ENCODE data around the gene IGDCC3.

IGDCC3 gene

GRCh38 chr15:65396283-65396964 is 18.6 kb upstream of the IGDCC3 start:
- H3K4me3 ChIP-seq (ENCODE audit: low read depth, low read length) = no peak overlapping the region
- no peaks in the 10 kb centered on the region for H3K36me3 ChIP-seq (ENCODE audit: insufficient read depth, low read length)
- no peak overlapping the region for H3K27ac ChIP-seq (ENCODE audit: low read depth, low read length)
- H3K79me2 ChIP-seq (ENCODE audit: control insufficient read depth, insufficient read depth, low read length, unreplicated experiment) = no peaks in the 10 kb centered on the region
- no peak overlapping the region for H2AFZ ChIP-seq (ENCODE audit: low read length, unreplicated experiment)
- H3K27me3 ChIP-seq (ENCODE audit: insufficient read depth, low read length) = peaks cover 5% of the 10 kb centered on the region
- H3K4me1 ChIP-seq (ENCODE audit: control insufficient read depth, insufficient read depth, low read length, unreplicated experiment) = no peaks in the 10 kb centered on the region

DNA sequence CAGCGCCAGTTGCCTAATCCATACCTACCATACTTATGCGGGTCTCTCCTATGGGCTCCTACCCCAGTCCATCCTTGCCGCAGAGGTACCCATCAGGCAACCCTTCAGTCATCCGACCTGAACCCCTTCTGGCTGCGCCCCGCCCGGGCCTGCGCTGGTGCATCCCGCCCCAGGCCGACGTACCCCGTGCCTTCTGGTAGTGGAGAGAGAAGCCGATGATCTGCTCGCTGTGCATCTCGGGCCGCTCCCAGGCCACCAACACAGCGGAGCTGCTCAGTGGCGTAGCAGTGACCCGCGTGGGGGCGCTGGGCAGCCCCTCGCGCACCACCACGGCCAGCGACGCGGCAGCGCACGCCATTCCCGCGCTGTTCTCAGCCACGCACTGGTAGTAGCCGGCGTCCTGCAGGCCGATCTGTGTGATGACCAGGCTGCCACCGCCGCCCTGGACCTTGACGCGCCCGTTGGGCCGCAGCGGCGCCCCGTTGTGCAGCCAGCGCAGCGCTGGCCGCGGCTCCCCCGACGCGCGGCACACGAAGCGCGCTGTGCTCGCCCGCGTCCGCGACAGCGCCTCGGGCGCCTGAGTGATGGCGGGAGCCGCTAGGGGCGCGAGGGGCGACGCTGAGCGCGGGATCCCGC is 17.9 kb upstream of the IGDCC3 start:
- H3K27ac ChIP-seq (ENCODE audit: low read depth, low read length) = no peak overlapping the region
- peaks cover 8% of the 10 kb centered on the region for H3K27me3 ChIP-seq (ENCODE audit: insufficient read depth, low read length)
- no peak overlapping the region for H3K4me3 ChIP-seq (ENCODE audit: low read depth, low read length)
- H2AFZ ChIP-seq (ENCODE audit: low read length, unreplicated experiment) = no peak overlapping the region
- no peaks in the 10 kb centered on the region for H3K4me1 ChIP-seq (ENCODE audit: control insufficient read depth, insufficient read depth, low read length, unreplicated experiment)
- H3K36me3 ChIP-seq (ENCODE audit: insufficient read depth, low read length) = no peaks in the 10 kb centered on the region
- no peaks in the 10 kb centered on the region for H3K79me2 ChIP-seq (ENCODE audit: control insufficient read depth, insufficient read depth, low read length, unreplicated experiment)

GRCh38 chr15:65394936-65395335 is 17.1 kb upstream of the IGDCC3 start:
- Histone ChIP-seq H3K4me3 (ENCODE audit: low read depth, low read length) (no peak overlapping the region), H3K79me2 (ENCODE audit: control insufficient read depth, insufficient read depth, low read length, unreplicated experiment) (no peaks in the 10 kb centered on the region), H3K27me3 (ENCODE audit: insufficient read depth, low read length) (peaks cover 13% of the 10 kb centered on the region), H3K4me1 (ENCODE audit: control insufficient read depth, insufficient read depth, low read length, unreplicated experiment) (no peaks in the 10 kb centered on the region), H3K36me3 (ENCODE audit: insufficient read depth, low read length) (no peaks in the 10 kb centered on the region), H3K27ac (ENCODE audit: low read depth, low read length) (no peak overlapping the region), H2AFZ (ENCODE audit: low read length, unreplicated experiment) (no peak overlapping the region)

GRCh38 chr15:65394280-65394789 is 16.5 kb upstream of the IGDCC3 start:
- H3K36me3 ChIP-seq (ENCODE audit: insufficient read depth, low read length) = no peaks in the 10 kb centered on the region
- no peak overlapping the region for H3K27ac ChIP-seq (ENCODE audit: low read depth, low read length)
- no peaks in the 10 kb centered on the region for H3K79me2 ChIP-seq (ENCODE audit: control insufficient read depth, insufficient read depth, low read length, unreplicated experiment)
- no peak overlapping the region for H2AFZ ChIP-seq (ENCODE audit: low read length, unreplicated experiment)
- H3K27me3 ChIP-seq (ENCODE audit: insufficient read depth, low read length) = peaks cover 16% of the 10 kb centered on the region
- no peak overlapping the region for H3K4me3 ChIP-seq (ENCODE audit: low read depth, low read length)
- no peaks in the 10 kb centered on the region for H3K4me1 ChIP-seq (ENCODE audit: control insufficient read depth, insufficient read depth, low read length, unreplicated experiment)

DNA sequence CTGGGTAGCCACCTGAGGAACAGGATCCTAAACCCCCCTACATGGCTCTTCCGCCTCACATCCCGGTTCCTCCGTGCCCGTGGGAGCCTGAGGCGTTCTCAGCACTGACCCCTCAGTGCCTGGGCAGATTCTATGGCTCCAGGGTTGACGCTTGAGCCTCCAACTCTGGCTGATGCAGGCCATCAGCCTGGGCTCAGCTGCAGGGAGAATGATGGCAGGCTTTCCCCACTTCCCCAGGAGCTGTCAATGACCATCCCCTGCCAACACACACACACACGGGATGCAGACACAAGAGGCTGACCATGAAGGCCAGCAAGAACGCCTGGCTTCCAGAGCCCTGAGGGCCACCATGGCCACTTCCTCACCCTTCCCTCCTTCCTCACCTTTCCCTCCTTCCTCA is 15.8 kb upstream of the IGDCC3 start:
- no peaks in the 10 kb centered on the region for H3K79me2 ChIP-seq (ENCODE audit: control insufficient read depth, insufficient read depth, low read length, unreplicated experiment)
- H3K36me3 ChIP-seq (ENCODE audit: insufficient read depth, low read length) = no peaks in the 10 kb centered on the region
- no peak overlapping the region for H3K27ac ChIP-seq (ENCODE audit: low read depth, low read length)
- peaks cover 16% of the 10 kb centered on the region for H3K27me3 ChIP-seq (ENCODE audit: insufficient read depth, low read length)
- no peak overlapping the region for H3K4me3 ChIP-seq (ENCODE audit: low read depth, low read length)
- H3K4me1 ChIP-seq (ENCODE audit: control insufficient read depth, insufficient read depth, low read length, unreplicated experiment) = no peaks in the 10 kb centered on the region
- no peak overlapping the region for H2AFZ ChIP-seq (ENCODE audit: low read length, unreplicated experiment)

DNA sequence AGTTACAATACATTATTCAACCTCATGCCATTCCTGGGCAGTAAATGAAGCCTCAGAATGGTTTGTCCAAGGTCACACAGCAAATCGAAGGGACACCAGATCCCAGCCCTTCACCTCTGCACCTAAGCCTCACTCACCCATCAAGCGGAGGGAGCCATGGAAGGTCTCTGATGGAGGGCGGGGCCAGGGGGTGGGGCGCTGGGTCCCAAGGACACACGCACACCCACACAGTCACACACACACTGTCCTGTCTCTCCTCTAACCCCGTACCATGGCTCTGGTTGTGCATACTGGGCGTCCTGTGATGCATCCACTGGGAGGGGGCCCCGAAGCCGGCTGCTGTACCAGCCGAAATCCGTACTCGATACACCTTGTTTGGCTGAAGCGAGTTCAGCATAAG is 15.3 kb upstream of the IGDCC3 start:
- no peak overlapping the region for H2AFZ ChIP-seq (ENCODE audit: low read length, unreplicated experiment)
- no peak overlapping the region for H3K27ac ChIP-seq (ENCODE audit: low read depth, low read length)
- no peaks in the 10 kb centered on the region for H3K79me2 ChIP-seq (ENCODE audit: control insufficient read depth, insufficient read depth, low read length, unreplicated experiment)
- H3K4me3 ChIP-seq (ENCODE audit: low read depth, low read length) = no peak overlapping the region
- H3K4me1 ChIP-seq (ENCODE audit: control insufficient read depth, insufficient read depth, low read length, unreplicated experiment) = no peaks in the 10 kb centered on the region
- H3K27me3 ChIP-seq (ENCODE audit: insufficient read depth, low read length) = peaks cover 16% of the 10 kb centered on the region
- no peaks in the 10 kb centered on the region for H3K36me3 ChIP-seq (ENCODE audit: insufficient read depth, low read length)

GRCh38 chr15:65392368-65392767 is 14.6 kb upstream of the IGDCC3 start:
- no peak overlapping the region for H2AFZ ChIP-seq (ENCODE audit: low read length, unreplicated experiment)
- no peaks in the 10 kb centered on the region for H3K4me1 ChIP-seq (ENCODE audit: control insufficient read depth, insufficient read depth, low read length, unreplicated experiment)
- no peak overlapping the region for H3K4me3 ChIP-seq (ENCODE audit: low read depth, low read length)
- peaks cover 16% of the 10 kb centered on the region for H3K27me3 ChIP-seq (ENCODE audit: insufficient read depth, low read length)
- H3K79me2 ChIP-seq (ENCODE audit: control insufficient read depth, insufficient read depth, low read length, unreplicated experiment) = no peaks in the 10 kb centered on the region
- no peak overlapping the region for H3K27ac ChIP-seq (ENCODE audit: low read depth, low read length)
- H3K36me3 ChIP-seq (ENCODE audit: insufficient read depth, low read length) = no peaks in the 10 kb centered on the region

- Histone ChIP-seq H3K79me2 (ENCODE audit: control insufficient read depth, insufficient read depth, low read length, unreplicated experiment) (no peaks in the 10 kb centered on the region), H3K4me1 (ENCODE audit: control insufficient read depth, insufficient read depth, low read length, unreplicated experiment) (no peaks in the 10 kb centered on the region), H3K36me3 (ENCODE audit: insufficient read depth, low read length) (no peaks in the 10 kb centered on the region), H3K27ac (ENCODE audit: low read depth, low read length) (no peak overlapping the region), H3K4me3 (ENCODE audit: low read depth, low read length) (no peak overlapping the region), H3K27me3 (ENCODE audit: insufficient read depth, low read length) (peaks cover 16% of the 10 kb centered on the region), H2AFZ (ENCODE audit: low read length, unreplicated experiment) (no peak overlapping the region)
Measured at GRCh38 chr15:65391732-65392131, 13.9 kb upstream of the IGDCC3 start.

DNA sequence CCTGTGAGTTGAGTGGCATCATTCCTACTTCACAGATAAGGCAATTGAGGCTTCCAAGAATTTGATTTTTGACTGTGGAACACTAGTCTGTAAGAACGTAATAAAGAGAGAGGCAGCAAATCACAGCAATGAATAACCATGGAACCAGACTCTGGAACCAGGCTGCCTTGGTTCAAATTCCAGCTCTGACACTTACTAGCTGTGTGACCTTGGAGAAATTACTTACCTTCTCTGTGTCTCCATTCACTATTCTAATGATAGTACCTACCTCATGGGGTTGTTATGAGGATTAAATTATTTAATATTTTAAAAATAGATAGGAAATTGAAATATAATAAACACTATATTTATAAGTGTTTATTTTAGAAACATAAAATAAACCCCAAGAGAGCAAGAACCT is 12.6 kb upstream of the IGDCC3 start:
- Histone ChIP-seq H3K27me3 (ENCODE audit: insufficient read depth, low read length) (peaks cover 16% of the 10 kb centered on the region), H2AFZ (ENCODE audit: low read length, unreplicated experiment) (no peak overlapping the region), H3K79me2 (ENCODE audit: control insufficient read depth, insufficient read depth, low read length, unreplicated experiment) (no peaks in the 10 kb centered on the region), H3K4me3 (ENCODE audit: low read depth, low read length) (no peak overlapping the region), H3K36me3 (ENCODE audit: insufficient read depth, low read length) (no peaks in the 10 kb centered on the region), H3K27ac (ENCODE audit: low read depth, low read length) (no peak overlapping the region), H3K4me1 (ENCODE audit: control insufficient read depth, insufficient read depth, low read length, unreplicated experiment) (peaks cover 3% of the 10 kb centered on the region)

- peaks cover 16% of the 10 kb centered on the region for H3K27me3 ChIP-seq (ENCODE audit: insufficient read depth, low read length)
Measured at GRCh38 chr15:65389226-65389625, 11.4 kb upstream of the IGDCC3 start.

More at GRCh38 chr15:65389226-65389625, 11.4 kb upstream of the IGDCC3 start:
- H3K79me2 ChIP-seq (ENCODE audit: control insufficient read depth, insufficient read depth, low read length, unreplicated experiment) = no peaks in the 10 kb centered on the region
- no peaks in the 10 kb centered on the region for H3K36me3 ChIP-seq (ENCODE audit: insufficient read depth, low read length)
- H2AFZ ChIP-seq (ENCODE audit: low read length, unreplicated experiment) = no peak overlapping the region
- H3K27ac ChIP-seq (ENCODE audit: low read depth, low read length) = no peak overlapping the region
- H3K4me1 ChIP-seq (ENCODE audit: control insufficient read depth, insufficient read depth, low read length, unreplicated experiment) = peaks cover 3% of the 10 kb centered on the region
- H3K4me3 ChIP-seq (ENCODE audit: low read depth, low read length) = no peak overlapping the region
